ENCODE results near the gene ERC1. TPM values are rescaled to one million over a fixed set of nuclear protein-coding genes. Genes with fewer than 3 reads are reported as not detected.

The ERC1 gene
- total RNA-seq, 2 donors from 2014 or later = 40.3 to 43.0 TPM

DNA sequence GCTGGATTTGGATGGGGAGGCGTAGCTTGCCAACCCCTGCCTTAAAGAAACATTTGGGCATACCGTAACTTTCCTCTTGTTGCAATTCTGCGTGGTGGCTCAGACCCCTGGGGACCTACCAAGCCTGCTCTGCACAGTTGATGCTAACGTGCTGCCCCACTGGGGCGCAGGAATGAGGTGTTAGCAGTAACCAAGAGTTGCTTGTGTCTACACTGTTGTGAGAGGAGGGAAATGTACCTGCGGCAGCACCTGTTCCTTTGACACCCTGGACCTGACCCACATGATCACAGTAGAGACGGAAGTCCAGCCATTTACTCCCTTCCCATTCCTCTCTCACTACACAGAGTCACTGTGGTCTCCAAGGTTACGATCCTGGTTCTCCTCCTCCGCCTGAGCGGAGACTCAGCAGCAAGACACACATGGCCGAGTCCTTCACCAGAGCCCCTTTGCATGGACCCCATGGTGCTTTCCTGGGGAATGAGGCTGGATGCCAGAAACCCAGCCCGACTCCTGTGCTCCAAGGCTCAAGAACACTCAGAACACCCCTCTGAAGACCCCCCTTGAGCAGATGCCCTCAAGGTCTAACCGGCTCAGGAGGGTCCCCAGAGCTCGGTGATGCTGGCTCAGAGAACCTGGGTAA lies 518.5 kb downstream of the ERC1 start:
- no peak for DNase-seq (ENCODE audit: low spot score)
- Histone ChIP-seq H3K36me3 (no peaks in the 10 kb centered on the region), H3K4me1 (no peaks in the 10 kb centered on the region), H3K27me3 (no peaks in the 10 kb centered on the region), H3K27ac (no peak overlapping the region), H3K4me3 (no peak overlapping the region), H3K9me3 (no peaks in the 10 kb centered on the region)
- TF ChIP-seq, protein P1, sequence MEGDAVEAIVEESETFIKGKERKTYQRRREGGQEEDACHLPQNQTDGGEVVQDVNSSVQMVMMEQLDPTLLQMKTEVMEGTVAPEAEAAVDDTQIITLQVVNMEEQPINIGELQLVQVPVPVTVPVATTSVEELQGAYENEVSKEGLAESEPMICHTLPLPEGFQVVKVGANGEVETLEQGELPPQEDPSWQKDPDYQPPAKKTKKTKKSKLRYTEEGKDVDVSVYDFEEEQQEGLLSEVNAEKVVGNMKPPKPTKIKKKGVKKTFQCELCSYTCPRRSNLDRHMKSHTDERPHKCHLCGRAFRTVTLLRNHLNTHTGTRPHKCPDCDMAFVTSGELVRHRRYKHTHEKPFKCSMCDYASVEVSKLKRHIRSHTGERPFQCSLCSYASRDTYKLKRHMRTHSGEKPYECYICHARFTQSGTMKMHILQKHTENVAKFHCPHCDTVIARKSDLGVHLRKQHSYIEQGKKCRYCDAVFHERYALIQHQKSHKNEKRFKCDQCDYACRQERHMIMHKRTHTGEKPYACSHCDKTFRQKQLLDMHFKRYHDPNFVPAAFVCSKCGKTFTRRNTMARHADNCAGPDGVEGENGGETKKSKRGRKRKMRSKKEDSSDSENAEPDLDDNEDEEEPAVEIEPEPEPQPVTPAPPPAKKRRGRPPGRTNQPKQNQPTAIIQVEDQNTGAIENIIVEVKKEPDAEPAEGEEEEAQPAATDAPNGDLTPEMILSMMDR (IDR thresholded peaks at IDR 0.05) = no peak

DNA sequence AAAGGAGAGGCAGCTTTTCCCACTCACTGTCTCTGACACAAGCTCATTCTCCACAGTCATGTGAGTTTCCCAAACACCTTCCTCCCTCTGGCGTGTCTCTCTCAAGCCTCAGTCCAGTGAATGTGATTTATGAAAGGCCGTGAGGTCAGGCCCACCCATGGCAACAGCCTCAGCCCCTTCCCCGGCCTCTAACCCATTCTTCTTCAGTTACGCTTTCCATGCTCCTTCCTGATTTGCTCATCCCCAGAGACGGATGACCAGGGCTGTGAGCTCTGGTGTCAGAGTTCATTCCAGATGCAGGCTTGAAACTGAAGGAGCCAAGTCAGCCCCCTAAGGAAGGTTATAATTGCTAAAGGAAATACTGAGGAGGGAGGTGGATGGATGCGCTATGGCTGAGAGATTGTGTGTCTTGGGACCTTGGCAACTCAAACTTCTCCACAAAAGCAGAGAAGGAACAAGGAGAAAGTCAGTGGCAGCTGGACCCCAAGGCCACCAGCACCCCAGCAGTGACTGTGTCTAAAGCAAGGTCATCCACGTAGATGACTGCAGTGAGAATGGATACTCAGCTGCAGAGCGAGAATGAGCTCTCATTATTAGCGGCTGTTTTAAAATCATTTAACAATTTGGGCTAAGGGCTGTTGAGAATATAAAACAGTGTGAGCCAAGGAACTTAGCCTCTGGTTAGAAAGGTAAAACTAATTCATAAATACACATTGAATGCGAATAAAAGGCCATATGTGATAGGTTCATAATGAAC lies 519.2 kb downstream of the ERC1 start:
- Histone ChIP-seq H3K4me1 (no peaks in the 10 kb centered on the region), H3K9me3 (peaks cover 0 to 2% of the 10 kb centered on the region in 2 donors), H3K27ac (no peak overlapping the region), H3K36me3 (no peaks in the 10 kb centered on the region), H3K4me3 (no peak overlapping the region), H3K27me3 (no peaks in the 10 kb centered on the region)
- no peak for DNase-seq (ENCODE audit: low spot score)
- TF ChIP-seq, protein P1 (IDR thresholded peaks at IDR 0.05) = no peak

DNA sequence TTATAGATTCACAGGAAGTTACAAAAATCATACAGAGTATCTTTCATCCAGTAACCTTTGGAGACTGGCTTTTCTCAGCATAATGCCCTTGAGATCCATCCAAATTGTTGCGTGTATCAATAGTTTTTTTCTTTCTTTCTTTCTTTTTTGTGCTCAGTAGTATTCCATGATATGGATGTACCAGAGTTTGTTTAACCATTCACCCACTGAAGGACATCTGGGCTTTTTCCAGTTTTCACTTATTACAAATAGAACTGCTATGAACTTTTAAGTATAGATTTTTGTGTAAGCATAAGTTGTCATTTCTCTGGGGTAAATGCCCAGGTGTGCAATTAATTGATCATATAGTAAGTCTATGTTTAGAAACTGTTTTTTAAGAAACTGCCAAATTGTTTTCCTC lies 524.0 kb downstream of the ERC1 start:
- Histone ChIP-seq H3K36me3 (no peaks in the 10 kb centered on the region), H3K4me3 (no peak overlapping the region), H3K27me3 (no peaks in the 10 kb centered on the region), H3K4me1 (peaks cover 0 to 10% of the 10 kb centered on the region in 2 donors), H3K9me3 (peaks cover 0 to 7% of the 10 kb centered on the region in 2 donors), H3K27ac (no peak overlapping the region)
- no peak for DNase-seq (ENCODE audit: low spot score)
- TF ChIP-seq, protein P1 (IDR thresholded peaks at IDR 0.05) = no peak

DNA sequence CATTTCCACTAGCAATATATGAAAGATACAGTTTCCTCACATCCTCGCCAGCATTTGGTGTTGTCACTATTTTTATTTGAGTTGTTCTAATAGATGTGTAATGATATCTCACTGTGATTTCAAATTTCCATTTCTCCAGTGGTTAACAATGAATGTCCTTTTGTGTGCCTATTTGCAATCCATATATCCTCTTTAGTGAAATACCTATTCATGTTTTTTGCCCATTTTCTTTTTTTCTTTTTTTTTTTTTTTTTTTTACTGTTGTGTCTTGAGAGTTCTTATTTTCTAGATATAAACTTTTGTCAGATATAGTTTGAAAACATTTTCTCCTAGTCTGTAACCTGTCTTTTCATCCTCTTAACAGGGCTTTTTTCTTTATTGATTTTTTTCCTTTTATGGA lies 524.4 kb downstream of the ERC1 start:
- no peak overlapping the region for H3K4me3 ChIP-seq
- H3K9me3 ChIP-seq = peaks cover 0 to 7% of the 10 kb centered on the region in 2 donors
- no peaks in the 10 kb centered on the region for H3K36me3 ChIP-seq
- TF ChIP-seq, protein P1 (IDR thresholded peaks at IDR 0.05) = no peak
- no peaks in the 10 kb centered on the region for H3K27me3 ChIP-seq
- peaks cover 0 to 10% of the 10 kb centered on the region in 2 donors for H3K4me1 ChIP-seq
- DNase-seq (ENCODE audit: low spot score) = no peak
- no peak overlapping the region for H3K27ac ChIP-seq

DNA sequence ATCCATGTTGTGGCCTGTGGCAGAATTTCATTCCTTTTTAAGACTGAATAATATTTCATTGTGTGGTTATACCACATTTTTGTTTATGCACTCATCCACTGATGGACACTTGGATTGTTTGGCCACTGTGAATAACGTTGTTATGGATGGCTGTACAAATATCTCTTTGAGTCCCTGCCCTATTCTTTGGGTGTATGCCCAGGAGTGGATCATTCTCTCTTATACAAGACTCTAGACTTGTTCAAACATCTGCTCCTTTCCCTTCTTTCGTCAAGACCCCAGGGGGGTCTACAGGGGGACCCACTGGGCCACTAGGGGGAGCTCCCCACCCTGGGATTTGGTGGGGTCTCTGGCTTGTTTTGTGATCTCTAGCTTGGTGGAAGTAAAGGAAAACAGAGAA lies 526.0 kb downstream of the ERC1 start:
- peaks cover 0 to 10% of the 10 kb centered on the region in 2 donors for H3K4me1 ChIP-seq
- no peak overlapping the region for H3K4me3 ChIP-seq
- no peak for DNase-seq (ENCODE audit: low spot score)
- no peaks in the 10 kb centered on the region for H3K36me3 ChIP-seq
- TF ChIP-seq, protein P1 (IDR thresholded peaks at IDR 0.05) = peak in 1 of 2 donors; percentile 43
- H3K27me3 ChIP-seq = no peaks in the 10 kb centered on the region
- H3K27ac ChIP-seq = no peak overlapping the region
- peaks cover 0 to 7% of the 10 kb centered on the region in 2 donors for H3K9me3 ChIP-seq

All from right atrium auricular region (tissue), 2 donors.